NCI-H2171 (cell line): Measurements from ENCODE around the gene ABHD14A.

Experiments used
- DNase-seq: peaks from one replicate; lab custom pipeline; 2025; lab: John Stamatoyannopoulos, UW

ABHD14A gene

DNA sequence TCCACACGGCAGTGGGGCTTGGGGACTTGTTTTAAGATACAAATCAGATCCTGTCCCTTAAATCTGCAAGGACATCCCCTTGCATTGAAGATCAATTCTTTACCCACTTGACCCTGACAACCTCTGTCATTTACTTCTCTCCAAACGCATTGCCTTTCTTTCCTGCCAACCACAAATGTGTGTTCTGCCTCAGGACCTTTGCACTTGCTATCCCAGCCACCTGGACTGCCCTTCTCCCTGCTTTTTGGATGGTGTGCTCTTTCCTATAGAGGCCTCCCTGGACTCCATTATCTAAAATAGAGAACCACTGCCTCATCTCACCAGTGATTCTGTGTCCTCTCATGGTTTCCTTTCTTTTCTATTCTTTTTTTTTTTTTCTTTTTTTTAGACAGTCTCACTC lies 22.3 kb downstream of the ABHD14A start:
- no peak for DNase-seq

DNA sequence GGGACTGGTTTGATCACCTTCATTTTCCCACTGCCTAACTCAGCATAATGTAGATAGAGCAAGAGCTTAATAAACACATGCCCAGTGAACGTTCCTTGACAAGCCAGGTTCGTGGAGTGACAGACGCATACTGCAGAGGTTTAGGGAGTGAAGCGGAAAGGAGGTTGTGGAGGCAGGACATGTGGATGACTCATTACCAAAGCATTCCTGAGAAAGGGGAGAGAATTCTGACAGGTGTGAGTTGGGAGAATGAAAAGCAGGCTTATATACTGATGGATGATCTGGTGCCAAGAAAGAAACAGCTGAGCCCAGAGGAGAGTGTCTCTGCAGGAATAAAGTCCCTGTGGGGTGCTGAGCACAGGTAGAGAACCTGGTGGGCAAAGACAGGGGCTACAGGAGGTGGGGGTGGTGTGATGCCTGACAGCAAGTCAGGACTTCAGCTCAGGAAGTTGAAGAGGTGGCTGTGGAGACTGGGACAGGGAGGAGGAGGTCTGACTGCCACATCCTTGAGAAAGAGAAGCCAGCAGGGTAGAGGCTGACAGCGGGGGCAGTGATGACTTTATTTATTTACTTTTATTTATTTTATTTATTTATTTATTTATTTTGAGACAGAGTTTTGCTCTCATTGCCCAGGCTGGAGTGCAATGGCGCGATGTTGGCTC lies 23.2 kb downstream of the ABHD14A start:
- DNase-seq: no peak

DNA sequence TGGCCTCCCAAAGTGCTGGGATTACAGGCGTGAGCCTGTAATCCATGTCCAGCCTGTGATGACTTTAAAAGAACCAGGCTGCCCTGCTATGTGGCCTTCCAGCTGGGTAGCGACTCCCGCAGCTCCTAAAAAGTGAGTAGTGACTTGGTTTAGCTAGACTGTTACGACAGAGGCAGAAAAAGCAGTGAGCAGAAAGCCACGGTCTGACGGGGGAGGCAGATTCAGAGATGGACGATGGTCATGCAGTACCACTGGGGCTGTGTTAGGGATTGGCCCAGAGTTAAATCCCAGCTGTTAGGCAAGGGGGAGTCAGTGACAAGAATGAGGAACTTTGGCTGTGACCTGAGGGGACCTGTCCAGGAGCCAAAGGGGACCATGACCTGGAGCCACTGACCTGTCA lies 23.9 kb downstream of the ABHD14A start:
- no peak for DNase-seq

DNA sequence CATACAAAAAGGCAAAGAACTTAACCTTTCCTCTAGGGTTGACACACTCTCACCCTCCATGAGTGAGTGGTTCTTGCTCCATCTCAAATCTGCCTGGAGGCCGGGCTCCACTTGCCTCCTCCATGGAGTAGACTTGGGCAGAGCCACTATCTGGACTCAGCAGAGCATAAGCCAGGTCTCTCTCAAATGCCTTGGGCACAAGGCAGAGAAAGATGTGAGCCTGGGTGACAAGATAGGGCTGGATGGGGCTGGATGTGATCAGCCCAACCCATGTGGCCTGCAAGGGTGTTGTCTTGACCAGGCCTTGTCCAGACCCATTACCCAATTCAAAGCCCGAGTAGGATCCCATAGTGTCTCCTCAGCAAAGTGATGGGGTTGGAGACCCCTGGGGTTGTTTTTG lies 25.0 kb downstream of the ABHD14A start:
- no peak for DNase-seq

DNA sequence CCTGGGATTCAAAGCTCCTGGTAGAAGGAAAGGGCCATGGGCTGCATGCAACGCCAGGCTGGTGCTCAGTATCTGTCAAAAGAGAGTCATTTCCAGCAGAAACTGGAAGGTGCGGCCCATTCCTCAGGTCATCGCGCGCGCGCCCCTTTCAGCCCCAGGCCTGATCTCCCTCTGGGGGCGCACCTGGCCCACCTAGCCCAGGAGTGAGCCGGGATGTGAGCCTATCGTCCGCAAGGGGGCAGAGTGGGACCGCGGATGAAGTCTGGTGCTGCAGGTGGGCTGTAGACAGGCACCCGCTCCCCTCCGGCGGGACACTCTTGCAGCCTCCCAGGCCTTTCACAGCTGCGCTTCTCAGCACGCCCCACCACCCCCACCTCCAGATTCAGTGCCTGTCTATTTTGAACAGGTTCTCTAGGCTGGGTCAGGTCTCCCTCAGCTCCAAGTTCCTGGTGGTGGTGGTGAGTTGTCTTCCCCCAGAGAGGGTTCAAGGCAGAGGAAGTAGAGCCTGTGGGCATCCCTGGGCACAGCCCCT lies 26.6 kb downstream of the ABHD14A start:
- DNase-seq: peak; percentile 71

DNA sequence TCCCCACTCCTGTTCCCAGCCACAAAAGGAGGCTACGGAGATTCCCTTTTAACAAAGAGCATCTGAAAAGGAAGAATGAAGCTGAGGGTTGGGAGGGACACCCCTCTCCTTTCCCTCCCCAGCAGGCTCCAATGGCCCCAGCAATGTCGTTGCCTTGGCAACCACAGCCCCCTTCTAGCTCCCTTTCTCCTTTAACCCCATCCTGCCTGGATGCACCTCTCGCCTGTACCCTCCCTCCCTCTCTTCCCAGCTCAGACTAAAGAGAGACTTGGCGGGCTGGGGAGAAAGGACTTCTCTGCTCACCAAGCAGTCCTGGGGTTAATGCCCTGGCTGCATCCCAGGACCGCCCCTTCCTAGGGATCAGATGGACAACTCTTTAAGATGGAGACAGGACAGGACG lies 27.9 kb downstream of the ABHD14A start:
- no peak for DNase-seq

DNA sequence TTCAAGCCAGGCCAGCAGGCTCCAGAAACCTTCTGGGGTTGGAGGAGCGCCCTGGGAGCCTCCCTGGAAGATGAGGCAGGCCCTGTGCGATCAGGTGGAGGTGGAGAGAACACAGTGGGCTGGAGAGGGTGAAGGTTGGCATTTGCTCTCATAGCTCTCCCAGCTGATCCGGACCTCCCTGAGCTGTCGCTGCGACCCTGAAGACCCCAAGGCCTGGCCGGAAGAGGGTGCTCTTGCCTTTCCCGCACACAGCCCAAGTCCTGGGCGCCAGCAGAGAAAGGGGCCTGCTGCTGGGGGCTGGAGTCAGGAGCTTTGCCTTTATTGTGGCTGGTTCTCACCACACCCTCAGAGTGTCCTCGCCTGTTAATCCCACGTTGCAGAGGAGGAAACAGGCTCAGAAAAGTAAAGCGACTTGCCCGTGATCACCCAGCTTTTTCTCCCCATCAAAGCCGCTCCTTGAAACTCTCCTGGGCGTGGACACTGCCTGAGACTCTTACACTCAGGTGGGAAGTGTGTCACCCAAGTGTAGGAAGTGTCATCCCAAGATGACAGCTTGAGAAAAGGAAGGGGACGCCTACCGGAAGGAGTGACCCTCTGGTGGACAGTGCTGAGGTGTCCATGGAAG lies 29.4 kb downstream of the ABHD14A start:
- DNase-seq: no peak

DNA sequence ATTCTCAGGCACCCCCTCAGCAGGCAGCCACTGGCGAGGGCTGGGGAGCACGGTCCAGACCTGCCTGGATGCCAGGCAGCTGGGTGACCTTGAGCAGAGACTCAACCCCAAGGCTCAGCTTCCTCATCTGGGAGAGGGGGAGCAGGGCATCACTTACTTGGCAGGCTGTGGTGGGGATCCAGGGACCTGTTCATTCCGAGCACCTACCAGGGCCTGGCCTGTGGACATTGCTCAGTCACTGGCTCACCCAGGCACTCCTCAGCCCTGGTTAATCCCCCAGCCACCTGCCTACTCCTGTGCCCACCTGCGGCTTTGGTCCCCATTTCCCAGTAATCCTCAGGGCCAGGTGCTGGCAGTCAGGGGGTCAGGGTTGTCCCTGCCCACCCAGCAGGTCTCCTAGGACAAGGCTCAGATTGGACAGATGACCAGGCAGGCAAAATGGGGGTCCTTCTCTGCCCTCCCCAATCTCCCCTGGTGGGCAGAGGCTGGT lies 30.1 kb downstream of the ABHD14A start:
- DNase-seq: no peak

DNA sequence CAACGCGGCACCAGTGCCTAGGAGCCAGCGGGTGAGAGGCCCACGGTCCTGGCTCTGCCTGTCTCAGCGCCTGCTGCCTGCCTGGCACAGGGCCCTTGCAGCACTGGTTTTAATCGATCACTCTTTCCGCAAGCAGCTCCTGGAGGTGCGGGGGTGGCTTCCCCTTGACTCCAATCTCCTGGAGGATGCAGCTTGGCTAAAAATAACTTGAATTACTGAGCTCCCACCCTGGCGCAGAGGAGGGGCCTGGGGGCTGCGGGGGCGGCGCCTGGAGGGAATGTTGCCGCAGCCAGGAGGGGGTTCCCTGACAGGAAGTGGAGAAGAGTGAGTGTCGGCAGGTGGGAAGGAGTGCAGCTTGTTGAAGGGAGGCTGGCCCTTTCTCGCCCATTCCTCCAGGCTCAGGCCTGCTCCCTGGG lies 30.7 kb downstream of the ABHD14A start:
- no peak for DNase-seq

DNA sequence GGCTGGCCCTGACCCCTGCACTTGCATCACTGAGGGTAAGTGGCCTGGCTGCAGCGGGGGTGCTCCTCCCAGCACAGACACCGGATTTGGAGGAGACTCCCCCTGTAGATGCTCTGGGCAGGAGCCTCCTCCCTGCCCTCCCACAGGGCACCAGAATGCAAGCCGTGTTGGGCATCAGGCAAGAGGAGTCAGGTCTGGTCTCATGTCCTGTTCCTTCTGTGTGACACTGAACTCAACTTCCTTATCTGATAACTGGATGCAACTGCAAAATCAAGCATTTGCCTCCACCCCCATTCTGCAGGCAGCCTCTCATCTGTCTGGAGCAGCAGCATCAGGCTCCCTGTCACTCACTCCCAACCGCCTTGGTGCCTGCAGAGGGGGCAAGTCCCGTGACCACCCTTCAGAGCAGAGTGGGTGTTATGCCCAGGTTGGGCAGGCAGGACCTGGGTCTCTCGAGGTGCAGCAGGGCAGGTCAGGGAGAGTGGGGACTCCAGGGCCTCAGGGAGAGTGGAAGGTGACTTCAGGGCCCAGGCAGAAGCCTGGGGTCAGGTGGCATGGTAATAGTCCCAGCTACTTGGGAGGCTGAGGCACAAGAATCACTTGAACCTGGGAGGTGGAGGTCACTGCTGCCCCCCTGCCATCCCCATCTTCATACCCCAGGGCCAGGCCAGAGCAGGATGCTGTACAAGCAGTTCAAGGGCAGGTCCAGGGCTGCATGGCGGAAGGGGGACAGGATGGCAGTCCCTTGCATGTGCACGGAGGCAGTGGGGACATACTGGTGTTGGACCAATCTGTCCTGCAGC lies 31.4 kb downstream of the ABHD14A start:
- DNase-seq: no peak

DNA sequence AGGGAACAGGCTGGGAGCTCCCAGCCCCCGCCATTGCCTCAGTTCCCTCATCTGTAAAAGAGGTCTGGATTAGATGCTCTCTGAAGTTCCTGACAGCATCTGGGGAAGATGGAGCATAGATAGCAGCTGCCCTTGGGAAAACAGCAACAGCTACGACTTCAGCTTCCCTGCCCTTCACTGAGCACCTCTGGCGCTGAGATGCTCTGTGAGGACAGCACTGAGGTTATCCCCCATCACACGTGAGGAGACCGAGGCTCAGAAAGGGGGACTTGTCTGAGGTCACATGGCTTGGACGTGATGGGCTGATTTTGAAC lies 31.9 kb downstream of the ABHD14A start:
- no peak for DNase-seq

DNA sequence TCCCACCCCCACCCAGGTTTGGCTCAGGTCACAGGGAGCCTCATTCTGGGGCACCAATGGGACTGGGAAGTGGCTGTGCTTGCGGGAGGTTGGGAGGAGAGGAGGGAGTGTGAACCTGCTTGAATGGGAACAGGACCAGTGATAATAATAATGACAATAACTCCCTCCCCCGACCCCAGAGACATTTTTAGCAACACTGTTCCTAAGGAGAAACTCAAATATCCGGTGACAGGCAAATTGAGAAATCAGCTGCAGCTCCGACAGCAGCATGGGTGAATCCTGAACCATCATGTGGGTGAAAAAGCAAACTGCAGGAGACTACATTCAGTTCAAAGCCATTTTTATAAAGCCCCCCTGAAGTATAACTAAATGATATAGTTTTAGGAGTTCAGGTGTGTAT lies 32.4 kb downstream of the ABHD14A start:
- no peak for DNase-seq

DNA sequence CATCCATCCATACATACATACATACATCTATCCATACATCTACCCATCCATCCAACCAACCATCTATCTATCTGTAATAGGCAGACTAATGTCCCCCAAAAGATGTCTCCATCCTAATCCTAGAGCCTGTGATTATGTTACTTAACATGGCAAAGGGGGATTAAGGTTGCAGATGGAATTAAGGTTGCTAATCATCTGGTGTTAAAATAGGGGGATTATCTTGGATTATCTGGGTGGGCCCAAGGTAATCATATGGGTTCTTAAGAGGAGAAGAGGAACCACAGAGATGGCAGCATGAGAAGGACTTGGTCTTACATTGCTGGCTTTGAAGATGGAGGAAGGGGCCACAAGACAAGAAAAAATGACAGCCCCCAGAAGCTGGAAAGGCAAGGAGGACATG lies 35.6 kb downstream of the ABHD14A start:
- DNase-seq: no peak

DNA sequence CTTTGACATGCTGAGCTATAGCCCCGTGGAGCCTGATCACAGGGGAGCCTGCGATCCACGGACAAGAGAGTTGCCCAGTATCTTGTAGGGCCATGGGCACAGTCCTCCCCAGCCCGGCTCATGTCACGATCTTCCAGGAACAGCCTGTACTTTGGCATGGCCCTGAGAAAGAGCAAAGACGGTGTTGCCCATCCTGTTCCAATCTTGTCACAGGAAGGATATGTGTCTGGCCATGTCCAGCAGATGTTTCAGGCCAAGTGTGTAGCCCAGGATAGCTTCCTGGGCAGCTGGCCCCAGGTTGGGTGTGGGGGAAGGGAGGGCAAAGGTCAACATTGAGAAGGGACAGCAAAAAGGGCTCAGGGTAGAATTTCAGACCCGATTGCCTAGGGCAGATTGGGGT lies 37.8 kb downstream of the ABHD14A start:
- no peak for DNase-seq

DNA sequence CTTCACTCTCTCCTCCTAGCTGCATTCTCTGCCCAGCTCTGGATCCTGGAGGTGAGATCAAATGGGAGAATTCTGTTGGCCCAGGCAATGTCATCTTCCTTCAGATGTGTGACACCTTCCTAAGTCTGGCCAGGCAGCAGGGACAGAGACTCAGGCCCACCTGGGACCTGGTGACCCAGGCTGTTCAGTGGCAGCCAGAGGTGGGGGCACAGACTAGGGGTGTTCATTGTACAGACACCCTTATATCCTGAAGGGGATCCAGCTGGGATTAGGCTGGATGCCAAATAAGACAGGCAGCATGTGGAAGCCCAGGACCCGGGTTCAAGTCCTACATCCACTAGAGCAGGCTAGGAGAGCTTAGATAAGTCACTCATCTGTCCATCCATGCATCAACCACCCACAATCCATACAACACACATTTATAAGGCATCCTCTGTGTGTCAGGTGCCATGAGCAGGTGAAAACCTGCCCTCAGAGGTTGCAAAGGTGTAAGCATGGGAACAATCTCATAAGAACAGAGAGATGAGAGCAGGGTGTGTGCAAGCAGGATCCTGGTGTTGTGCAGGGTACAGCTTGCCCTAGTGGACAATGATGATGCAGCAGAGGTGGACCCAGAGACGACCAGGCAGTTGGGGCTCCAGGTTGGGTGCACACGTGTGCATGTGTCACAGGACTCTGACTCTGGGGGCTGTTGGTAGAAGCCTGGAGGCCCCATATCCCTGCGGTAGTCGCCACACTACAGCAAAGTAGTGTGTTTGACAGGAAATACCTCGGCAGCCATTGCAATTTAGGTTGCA lies 39.1 kb downstream of the ABHD14A start:
- no peak for DNase-seq

DNA sequence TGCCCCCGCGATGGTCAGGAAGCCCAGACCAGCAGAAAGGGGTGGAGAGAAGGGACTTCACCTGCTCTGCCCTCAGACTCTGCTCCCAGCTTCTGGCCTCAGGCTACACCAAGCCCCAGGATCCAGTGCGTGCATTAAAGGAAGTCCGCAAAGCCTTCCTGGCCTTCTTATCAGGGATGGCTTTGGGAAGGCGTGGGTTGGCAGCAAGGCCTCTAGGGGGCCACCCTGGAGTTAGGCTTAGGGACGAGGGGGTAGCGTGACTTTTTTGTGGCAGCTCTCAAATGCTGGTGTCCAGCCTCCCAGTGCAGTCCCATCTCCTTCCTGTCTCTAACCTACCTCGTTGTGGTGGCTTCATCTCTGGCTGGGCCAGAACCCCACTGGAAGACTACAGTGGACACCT lies 39.7 kb downstream of the ABHD14A start:
- no peak for DNase-seq

DNA sequence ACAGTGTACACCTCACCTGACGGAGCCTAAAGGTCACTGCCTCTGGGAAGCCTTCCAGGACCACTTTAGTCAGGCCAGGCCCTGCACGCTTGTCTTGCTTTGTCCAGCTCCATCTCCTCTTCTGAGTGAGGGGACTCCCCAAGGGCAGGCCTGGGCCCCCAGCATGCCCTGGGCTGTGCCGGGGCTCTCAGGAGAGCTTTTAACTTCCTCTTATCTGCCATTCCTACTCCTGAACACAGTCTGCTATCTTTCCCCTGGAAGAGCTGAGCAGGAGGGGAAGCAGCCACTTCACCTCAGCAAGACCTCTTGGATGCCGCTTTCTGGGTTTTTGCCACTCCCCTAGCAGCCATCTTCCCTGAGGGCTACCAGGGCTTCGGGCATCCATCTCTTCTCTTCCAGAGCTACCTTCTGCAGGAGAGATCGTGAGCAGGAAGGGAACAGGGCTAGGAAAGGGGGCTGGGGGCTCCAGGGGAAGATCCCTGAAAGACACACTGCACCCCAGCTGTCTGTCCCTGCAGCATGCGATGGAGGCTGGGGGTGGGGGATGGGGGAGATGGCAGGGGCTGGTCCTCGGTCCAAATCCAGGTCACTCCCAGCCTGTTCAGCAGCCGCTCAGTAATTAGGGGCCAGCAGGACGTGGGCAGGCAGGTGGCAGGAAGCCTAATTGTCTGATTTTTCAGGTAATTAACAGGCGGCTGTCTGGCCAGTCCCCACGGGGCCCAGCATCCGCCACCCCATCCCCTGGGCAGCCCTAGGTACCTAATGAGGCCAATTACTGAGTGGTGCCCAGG lies 40.8 kb downstream of the ABHD14A start:
- DNase-seq: no peak

DNA sequence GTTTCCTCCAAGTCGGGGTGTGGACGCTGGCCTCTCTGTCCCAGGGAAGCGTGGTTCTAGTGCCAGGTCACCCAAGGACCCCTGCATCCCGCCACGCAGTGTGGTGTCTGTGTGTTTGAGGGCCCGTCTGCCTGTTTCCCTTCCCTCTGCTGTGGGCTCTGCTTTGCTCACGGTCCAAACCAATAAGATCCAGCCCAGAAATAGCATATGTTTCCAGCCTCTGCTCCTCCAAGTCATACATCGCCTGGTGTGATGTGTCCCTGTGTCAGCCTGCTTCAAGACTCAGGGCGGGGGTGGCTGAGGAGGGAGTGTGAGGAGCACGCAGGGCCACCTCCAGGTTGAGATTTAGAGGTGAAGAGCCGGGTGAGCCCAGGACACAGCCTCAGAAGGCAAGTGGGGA lies 42.7 kb downstream of the ABHD14A start:
- DNase-seq: no peak

DNA sequence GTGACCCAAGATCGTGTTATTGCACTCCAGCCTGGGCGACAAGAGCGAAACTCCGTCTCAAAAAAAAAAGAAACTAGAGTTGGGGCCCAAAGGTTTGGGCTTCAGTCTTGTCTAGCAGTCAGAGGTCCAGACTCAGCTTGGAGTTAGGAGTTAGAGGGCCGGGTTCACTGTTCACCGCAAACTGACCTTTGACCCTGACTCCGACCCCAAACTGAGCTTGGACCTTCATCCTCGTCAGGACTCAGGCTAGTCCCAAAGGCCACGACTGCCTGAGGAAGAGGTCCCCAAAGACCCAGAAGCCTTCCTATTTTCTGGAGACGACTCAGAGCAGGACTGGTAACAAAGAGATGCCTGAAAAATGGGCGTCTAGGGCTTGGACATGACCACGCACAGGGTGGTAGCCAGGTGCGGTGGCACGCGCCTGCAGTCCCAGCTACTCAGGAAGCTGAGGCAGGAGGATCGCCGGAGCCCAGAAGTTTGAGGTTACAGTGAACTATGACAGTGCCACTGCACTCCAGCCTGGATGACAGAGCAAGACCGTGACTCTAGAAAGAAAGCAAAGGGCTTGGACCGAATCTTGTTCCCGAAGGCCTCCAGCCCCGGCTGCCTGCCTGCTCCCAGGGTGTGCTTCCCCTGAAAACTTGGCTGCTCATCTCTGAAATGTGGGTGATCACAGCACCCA lies 43.6 kb downstream of the ABHD14A start:
- no peak for DNase-seq

DNA sequence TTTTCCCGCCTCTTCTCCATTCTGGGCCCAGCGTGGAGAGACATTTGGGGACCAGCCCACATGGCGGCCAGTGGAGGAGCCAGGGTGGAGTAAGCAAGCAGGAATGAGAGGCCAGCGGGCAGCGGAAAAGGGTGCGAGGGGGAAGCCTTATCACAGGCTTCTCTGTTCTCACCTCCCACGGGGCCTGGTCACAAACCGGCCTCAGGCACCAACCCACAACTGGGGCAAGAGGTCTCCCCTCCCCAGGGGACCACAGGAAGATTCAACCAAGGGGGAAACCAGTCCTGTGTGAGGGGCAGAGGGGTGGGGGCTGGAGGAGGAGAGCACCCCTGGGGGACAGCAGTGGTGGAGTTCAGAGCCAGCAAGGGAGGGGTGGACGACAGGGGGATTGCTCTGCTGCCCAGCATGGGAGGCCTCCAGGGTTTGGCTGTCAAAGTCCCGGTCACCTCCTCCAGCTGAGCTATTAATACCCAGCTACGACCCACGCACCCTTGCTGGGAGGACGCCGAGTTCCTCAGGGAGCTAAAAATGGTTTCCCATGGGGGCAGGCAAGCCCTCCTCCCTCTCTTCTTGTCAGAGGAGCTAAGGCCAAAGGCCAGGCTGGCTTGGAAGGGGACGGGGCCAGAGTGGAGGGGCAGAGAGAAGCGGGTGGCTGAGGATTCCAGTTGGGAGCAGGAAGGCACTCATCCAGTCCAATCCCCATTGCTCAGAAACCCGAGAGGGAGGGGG lies 44.7 kb downstream of the ABHD14A start:
- DNase-seq: no peak
